H9 (cell line): ENCODE results near the gene AKIRIN2. TPM values are rescaled to one million over a fixed set of nuclear protein-coding genes. Genes with fewer than 3 reads are reported as not detected.

Experiments used
- DNase-seq: peaks from one replicate; pipeline ENCODE4 v3.0.0-alpha.2; 2017
- H2AFZ ChIP-seq: one replicate; pipeline ENCODE4 v1.6.1; 2013; ENCODE audit warnings: mild to moderate bottlenecking, low read length, control low read depth, moderate library complexity
- H2AK5ac ChIP-seq: 2 replicates; pipeline ENCODE4 v1.6.1; 2013; ENCODE audit warnings: low read length, control low read depth, mixed read lengths; ENCODE audit not compliant: insufficient read length
- H2BK120ac ChIP-seq: one replicate; pipeline ENCODE4 v1.6.1; 2013; ENCODE audit warnings: low read depth, mild to moderate bottlenecking, low read length, control low read depth, inconsistent platforms; ENCODE audit not compliant: poor library complexity, severe bottlenecking
- H2BK12ac ChIP-seq: 2 replicates; pipeline ENCODE4 v1.6.1; 2013; ENCODE audit warnings: low read length, control low read depth, mixed read lengths, low read depth; ENCODE audit not compliant: insufficient read length
- H2BK15ac ChIP-seq: 2 replicates; pipeline ENCODE4 v1.6.1; 2013; ENCODE audit warnings: low read depth, low read length, control low read depth
- H2BK20ac ChIP-seq: one replicate; pipeline ENCODE4 v1.6.1; 2013; ENCODE audit warnings: low read depth, mild to moderate bottlenecking, low read length, control low read depth, inconsistent platforms; ENCODE audit not compliant: poor library complexity, severe bottlenecking
- H2BK5ac ChIP-seq: 2 replicates; pipeline ENCODE4 v1.6.1; 2013; ENCODE audit warnings: low read length, control low read depth, mixed read lengths; ENCODE audit not compliant: insufficient read length
- H3K14ac ChIP-seq: 2 replicates; pipeline ENCODE4 v1.6.1; 2013; ENCODE audit warnings: low read length, control low read depth; ENCODE audit not compliant: insufficient read depth
- H3K18ac ChIP-seq: 2 replicates; pipeline ENCODE4 v1.6.1; 2013; ENCODE audit warnings: low read depth, mild to moderate bottlenecking, mixed read lengths, low read length, control low read depth; ENCODE audit not compliant: insufficient read length
- H3K23ac ChIP-seq: 2 replicates; pipeline ENCODE4 v1.6.1; 2013; ENCODE audit warnings: low read length, control low read depth, mixed read lengths, low read depth; ENCODE audit not compliant: insufficient read length
- H3K23me2 ChIP-seq: 2 replicates; pipeline ENCODE4 v1.6.1; 2013; ENCODE audit warnings: low read depth, mild to moderate bottlenecking, mixed read lengths, low read length, control low read depth; ENCODE audit not compliant: insufficient read length, poor library complexity, severe bottlenecking
- H3K27ac ChIP-seq: 2 replicates; pipeline ENCODE4 v1.5.1; 2013; ENCODE audit warnings: low read length, control low read depth, mixed read lengths, low read depth; ENCODE audit not compliant: insufficient read length
- H3K27me3 ChIP-seq: 2 replicates; pipeline ENCODE4 v1.6.1; 2013; ENCODE audit warnings: low read length, control low read depth, inconsistent platforms; ENCODE audit not compliant: insufficient read depth
- H3K4ac ChIP-seq: 2 replicates; pipeline ENCODE4 v1.6.1; 2013; ENCODE audit warnings: low read depth, mild to moderate bottlenecking, control low read depth, inconsistent platforms, low read length, moderate library complexity
- H3K4me1 ChIP-seq: 2 replicates; pipeline ENCODE4 v1.6.1; 2013; ENCODE audit warnings: low read length, control low read depth, inconsistent platforms; ENCODE audit not compliant: insufficient read depth
- H3K4me2 ChIP-seq: 2 replicates; pipeline ENCODE4 v1.6.1; 2013; ENCODE audit warnings: low read length, control low read depth, mixed read lengths; ENCODE audit not compliant: insufficient read length, insufficient read depth
- H3K56ac ChIP-seq: 2 replicates; pipeline ENCODE4 v1.6.1; 2013; ENCODE audit warnings: low read depth, mild to moderate bottlenecking, mixed read lengths, low read length, control low read depth; ENCODE audit not compliant: insufficient read length
- H3K79me1 ChIP-seq: 2 replicates; pipeline ENCODE4 v1.6.1; 2013; ENCODE audit warnings: low read depth, mild to moderate bottlenecking, moderate library complexity, low read length, control low read depth, inconsistent platforms; ENCODE audit not compliant: insufficient read depth, poor library complexity, severe bottlenecking
- H3K79me2 ChIP-seq: 2 replicates; pipeline ENCODE4 v1.6.1; 2013; ENCODE audit warnings: low read length, control low read depth, inconsistent platforms; ENCODE audit not compliant: insufficient read depth
- H3K9ac ChIP-seq: 2 replicates; pipeline ENCODE4 v1.6.1; 2013; ENCODE audit warnings: low read length, control low read depth, mixed read lengths; ENCODE audit not compliant: insufficient read length; ENCODE audit errors: extremely low read depth
- H3K9me3 ChIP-seq: one replicate; pipeline ENCODE4 v1.6.1; 2013; ENCODE audit warnings: low read depth, low read length, inconsistent platforms; ENCODE audit not compliant: control insufficient read depth
- H3T11ph ChIP-seq: one replicate; pipeline ENCODE4 v1.6.1; 2013; ENCODE audit warnings: mild to moderate bottlenecking, low read length, control low read depth, inconsistent platforms
- H4K20me1 ChIP-seq: one replicate; pipeline ENCODE4 v1.6.1; 2013; ENCODE audit not compliant: control insufficient read depth, insufficient read length, insufficient read depth
- H4K5ac ChIP-seq: 2 replicates; pipeline ENCODE4 v1.6.1; 2013; ENCODE audit warnings: low read depth, mild to moderate bottlenecking, mixed read lengths, low read length, control low read depth; ENCODE audit not compliant: insufficient read length
- H4K8ac ChIP-seq: replicated peaks from 2 replicates; pipeline ENCODE4 v1.6.1; 2013; ENCODE audit warnings: low read length, control low read depth, mixed read lengths, low read depth; ENCODE audit not compliant: insufficient read length
- H4K91ac ChIP-seq: 2 replicates; pipeline ENCODE4 v1.6.1; 2013; ENCODE audit warnings: low read depth, mild to moderate bottlenecking, moderate library complexity, mixed read lengths, low read length, control low read depth; ENCODE audit not compliant: insufficient read length
- H3K27ac Mint-ChIP-seq, 3 experiments: 2 replicates in 2 of 3; 3 replicates in 1 of 3; pipeline ENCODE4 v1.8.0; 2020 to 2021; ENCODE audit warnings: mixed read lengths in 3 of 3, mild to moderate bottlenecking in 1 of 3, moderate library complexity in 1 of 3
- H3K27me3 Mint-ChIP-seq: 2 replicates; pipeline ENCODE4 v1.8.0; 2021; ENCODE audit warnings: low read depth, mild to moderate bottlenecking, moderate library complexity, mixed read lengths
- H3K36me3 Mint-ChIP-seq, 3 experiments: 2 replicates in 2 of 3; 3 replicates in 1 of 3; pipeline ENCODE4 v1.8.0; 2020 to 2021; ENCODE audit warnings: low read depth in 3 of 3, mixed read lengths in 3 of 3; ENCODE audit not compliant: insufficient read depth in 1 of 3
- H3K4me1 Mint-ChIP-seq, 2 experiments: 2 replicates each; pipeline ENCODE4 v1.8.0; 2020; ENCODE audit warnings: mixed read lengths in 2 of 2
- H3K4me3 Mint-ChIP-seq, 2 experiments: 2 replicates in 1 of 2; 3 replicates in 1 of 2; pipeline ENCODE4 v1.8.0; 2020 to 2021; ENCODE audit warnings: mild to moderate bottlenecking in 2 of 2, mixed read lengths in 2 of 2, moderate library complexity in 1 of 2
- H3K9me3 Mint-ChIP-seq, 2 experiments: 2 replicates in 1 of 2; 3 replicates in 1 of 2; pipeline ENCODE4 v1.8.0; 2020; ENCODE audit warnings: mild to moderate bottlenecking in 2 of 2, mixed read lengths in 2 of 2, moderate library complexity in 1 of 2
- WGBS: extraction: QIAGEN DNeasy Blood & Tissue Kit; methylation state at CpG from one replicate; pipeline ENCODE4 v1.1.7; 2013; ENCODE audit warnings: missing lambda C conversion rate, low lambda C conversion rate, mixed read lengths; ENCODE audit not compliant: insufficient read length; ENCODE audit errors: extremely low coverage; 5-methylcytosine and 5-hydroxymethylcytosine counted together
- total RNA-seq: library from RNA; stranded (reverse); gene quantifications from 2 replicates; pipeline ENCODE4 v1.2.1, GENCODE V29; 2021
- TF ChIP-seq, protein P1 (sequence below): fragments of 200-600 bp; sonication (generic); conservative IDR thresholded peaks from 3 replicates; pipeline ENCODE4 v1.8.0; 2021; ENCODE audit warnings: antibody characterized with exemption, mild to moderate bottlenecking

AKIRIN2 gene
- total RNA-seq, 1 experiment from 2014 or later: 75.7 TPM

GRCh38 chr6:87654875-87655454 lies 47.1 kb downstream of the AKIRIN2 start:
- H3K9ac ChIP-seq: no peak overlapping the region
- H4K8ac ChIP-seq: no peak overlapping the region
- H3K4me1 Mint-ChIP-seq: peaks cover 29 to 31% of the 10 kb centered on the region in 2 experiments
- TF ChIP-seq, protein P1, sequence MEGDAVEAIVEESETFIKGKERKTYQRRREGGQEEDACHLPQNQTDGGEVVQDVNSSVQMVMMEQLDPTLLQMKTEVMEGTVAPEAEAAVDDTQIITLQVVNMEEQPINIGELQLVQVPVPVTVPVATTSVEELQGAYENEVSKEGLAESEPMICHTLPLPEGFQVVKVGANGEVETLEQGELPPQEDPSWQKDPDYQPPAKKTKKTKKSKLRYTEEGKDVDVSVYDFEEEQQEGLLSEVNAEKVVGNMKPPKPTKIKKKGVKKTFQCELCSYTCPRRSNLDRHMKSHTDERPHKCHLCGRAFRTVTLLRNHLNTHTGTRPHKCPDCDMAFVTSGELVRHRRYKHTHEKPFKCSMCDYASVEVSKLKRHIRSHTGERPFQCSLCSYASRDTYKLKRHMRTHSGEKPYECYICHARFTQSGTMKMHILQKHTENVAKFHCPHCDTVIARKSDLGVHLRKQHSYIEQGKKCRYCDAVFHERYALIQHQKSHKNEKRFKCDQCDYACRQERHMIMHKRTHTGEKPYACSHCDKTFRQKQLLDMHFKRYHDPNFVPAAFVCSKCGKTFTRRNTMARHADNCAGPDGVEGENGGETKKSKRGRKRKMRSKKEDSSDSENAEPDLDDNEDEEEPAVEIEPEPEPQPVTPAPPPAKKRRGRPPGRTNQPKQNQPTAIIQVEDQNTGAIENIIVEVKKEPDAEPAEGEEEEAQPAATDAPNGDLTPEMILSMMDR: no peak
- no peak overlapping the region for H2BK15ac ChIP-seq
- no peaks in the 10 kb centered on the region for H3K9me3 Mint-ChIP-seq
- no peak for DNase-seq
- H3K79me1 ChIP-seq: no peaks in the 10 kb centered on the region
- H3K27ac ChIP-seq: no peak overlapping the region
- peaks cover 29 to 55% (median 45%) of the 10 kb centered on the region in 3 experiments for H3K36me3 Mint-ChIP-seq
- H4K5ac ChIP-seq: no peak overlapping the region
- no peaks in the 10 kb centered on the region for H3K27me3 Mint-ChIP-seq
- no peak overlapping the region for H2BK20ac ChIP-seq
- no peak overlapping the region for H3T11ph ChIP-seq
- no peak overlapping the region for H2BK120ac ChIP-seq
- H2AFZ ChIP-seq: no peak overlapping the region
- peak overlapping the region in 1 of 3 experiments; percentile 96; a peak in 1 of 7 replicates for H3K27ac Mint-ChIP-seq
- H3K4me3 Mint-ChIP-seq: no peak overlapping the region; a peak in 1 of 5 replicates
- H3K9me3 ChIP-seq: no peaks in the 10 kb centered on the region
- no peak overlapping the region for H2AK5ac ChIP-seq
- H3K14ac ChIP-seq: no peak overlapping the region
- no peak overlapping the region for H3K4ac ChIP-seq
- WGBS: no CpG with 5 or more reads among the region's 2 CpGs
- no peak overlapping the region for H3K23ac ChIP-seq
- no peak overlapping the region for H2BK5ac ChIP-seq
- H3K4me2 ChIP-seq: no peak overlapping the region
- no peak overlapping the region for H2BK12ac ChIP-seq
- no peaks in the 10 kb centered on the region for H3K79me2 ChIP-seq
- no peaks in the 10 kb centered on the region for H3K23me2 ChIP-seq
- H4K20me1 ChIP-seq: no peaks in the 10 kb centered on the region
- no peak overlapping the region for H3K18ac ChIP-seq
- H3K56ac ChIP-seq: no peak overlapping the region
- H4K91ac ChIP-seq: no peak overlapping the region
- H3K27me3 ChIP-seq: no peaks in the 10 kb centered on the region
- no peaks in the 10 kb centered on the region; the same call in 1 of the 2 replicates for H3K4me1 ChIP-seq
